GM18505 (cell line): ENCODE results near the gene HECW1.

Experiments
- ATAC-seq: cut with Tn5 transposase; IDR thresholded peaks from one replicate; pipeline ENCODE4 v1.9.1; 2021; ENCODE audit not compliant: unreplicated experiment
- POLR2A ChIP-seq: IDR thresholded peaks from 4 replicates; pipeline ENCODE4 v1.6.1; 2011; ENCODE audit warnings: borderline replicate concordance; ENCODE audit not compliant: insufficient read depth, insufficient read length; ENCODE audit errors: extremely low read depth

HECW1 gene

GRCh38 chr7:43351683-43352082, 239.2 kb downstream of the HECW1 start:
- no peak for ATAC-seq
- TF ChIP-seq POLR2A = no peak

- ATAC-seq = no peak
- no peak for TF ChIP-seq POLR2A
Observed at GRCh38 chr7:43353902-43354301, 241.5 kb downstream of the HECW1 start.

GRCh38 chr7:43362652-43363034, 250.2 kb downstream of the HECW1 start:
- no peak for TF ChIP-seq POLR2A

GRCh38 chr7:43363035-43363791, 250.8 kb downstream of the HECW1 start:
- no peak for ATAC-seq
- no peak for TF ChIP-seq POLR2A

More at GRCh38 chr7:43362652-43363034, 250.2 kb downstream of the HECW1 start:
- ATAC-seq = no peak

GRCh38 chr7:43364391-43364790, 251.9 kb downstream of the HECW1 start:
- TF ChIP-seq POLR2A = no peak
- no peak for ATAC-seq

- ATAC-seq = no peak
- TF ChIP-seq POLR2A = no peak
Observed at GRCh38 chr7:43372676-43373355, 260.4 kb downstream of the HECW1 start.

- ATAC-seq = no peak
- TF ChIP-seq POLR2A = no peak
Observed at GRCh38 chr7:43377196-43377960, 264.9 kb downstream of the HECW1 start.

GRCh38 chr7:43379210-43379609, 266.8 kb downstream of the HECW1 start:
- ATAC-seq = no peak
- no peak for TF ChIP-seq POLR2A

- no peak for ATAC-seq
- TF ChIP-seq POLR2A = no peak
Observed at GRCh38 chr7:43384616-43385308, 272.3 kb downstream of the HECW1 start.

GRCh38 chr7:43385309-43385680, 272.8 kb downstream of the HECW1 start:
- ATAC-seq = no peak
- no peak for TF ChIP-seq POLR2A

- no peak for ATAC-seq
- no peak for TF ChIP-seq POLR2A
Observed at GRCh38 chr7:43385856-43386255, 273.4 kb downstream of the HECW1 start.

GRCh38 chr7:43387932-43388331, 275.5 kb downstream of the HECW1 start:
- no peak for ATAC-seq
- no peak for TF ChIP-seq POLR2A

GRCh38 chr7:43390576-43390975, 278.1 kb downstream of the HECW1 start:
- TF ChIP-seq POLR2A = no peak
- ATAC-seq = no peak
